HepG2 (cell line): Measurements from ENCODE around the gene CCL7.

Source experiments
- CBX1 ChIP-seq: IDR thresholded peaks from one replicate; pipeline ENCODE4 v1.6.1; 2016; ENCODE audit warnings: antibody characterized with exemption, low read depth
- HCFC1 ChIP-seq: fragments of 150-350 bp; IDR thresholded peaks from 2 replicates; pipeline ENCODE4 v1.6.1; 2014; ENCODE audit warnings: low read depth, low read length
- MXI1 ChIP-seq: IDR thresholded peaks from 3 replicates; pipeline ENCODE4 v1.6.1; 2012; ENCODE audit warnings: low read depth, low read length, inconsistent platforms, borderline replicate concordance
- ZNF263 ChIP-seq: sonication (generic); formaldehyde crosslinking; IDR thresholded peaks from 2 replicates; pipeline ENCODE4 v1.4.0; 2020; ENCODE audit warnings: missing genetic modification reagents
- TF ChIP-seq, protein P1 (sequence below): sonication (generic); formaldehyde crosslinking; IDR thresholded peaks from 2 replicates; pipeline ENCODE4 v1.4.0; 2020; ENCODE audit warnings: mild to moderate bottlenecking, missing genetic modification reagents
- TF ChIP-seq, protein P2 (sequence below): sonication (generic); formaldehyde crosslinking; IDR thresholded peaks from 2 replicates; pipeline ENCODE4 v1.5.0; 2020; ENCODE audit warnings: mild to moderate bottlenecking, missing genetic modification reagents, moderate library complexity

DNA sequence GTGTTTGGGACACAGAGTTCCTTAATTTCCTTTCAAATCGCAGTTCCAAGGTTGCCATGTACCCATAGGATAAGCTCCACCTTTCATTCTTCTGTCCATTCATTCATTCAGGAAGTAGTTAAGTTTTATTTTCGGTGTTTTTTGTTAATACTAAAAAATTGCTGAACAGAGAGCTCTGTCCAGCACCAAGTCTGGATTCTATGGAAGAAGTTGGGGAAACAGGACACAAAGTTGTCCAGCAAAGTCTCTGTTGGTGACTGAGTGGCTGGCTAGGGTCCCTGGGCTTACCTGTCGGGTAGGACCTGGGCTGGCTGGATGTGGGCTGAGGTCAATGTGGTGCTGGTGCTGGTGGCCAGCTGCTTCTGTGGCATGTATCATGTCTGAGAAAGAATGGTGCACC lies 32.6 kb upstream of the CCL7 start:
- TF ChIP-seq ZNF263 (CRISPR knock-in tag) (no peak), HCFC1 (no peak), CBX1 (no peak), MXI1 (no peak)
- TF ChIP-seq, protein P1, sequence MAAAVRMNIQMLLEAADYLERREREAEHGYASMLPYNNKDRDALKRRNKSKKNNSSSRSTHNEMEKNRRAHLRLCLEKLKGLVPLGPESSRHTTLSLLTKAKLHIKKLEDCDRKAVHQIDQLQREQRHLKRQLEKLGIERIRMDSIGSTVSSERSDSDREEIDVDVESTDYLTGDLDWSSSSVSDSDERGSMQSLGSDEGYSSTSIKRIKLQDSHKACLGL (CRISPR knock-in tag) = no peak
- TF ChIP-seq, protein P2, sequence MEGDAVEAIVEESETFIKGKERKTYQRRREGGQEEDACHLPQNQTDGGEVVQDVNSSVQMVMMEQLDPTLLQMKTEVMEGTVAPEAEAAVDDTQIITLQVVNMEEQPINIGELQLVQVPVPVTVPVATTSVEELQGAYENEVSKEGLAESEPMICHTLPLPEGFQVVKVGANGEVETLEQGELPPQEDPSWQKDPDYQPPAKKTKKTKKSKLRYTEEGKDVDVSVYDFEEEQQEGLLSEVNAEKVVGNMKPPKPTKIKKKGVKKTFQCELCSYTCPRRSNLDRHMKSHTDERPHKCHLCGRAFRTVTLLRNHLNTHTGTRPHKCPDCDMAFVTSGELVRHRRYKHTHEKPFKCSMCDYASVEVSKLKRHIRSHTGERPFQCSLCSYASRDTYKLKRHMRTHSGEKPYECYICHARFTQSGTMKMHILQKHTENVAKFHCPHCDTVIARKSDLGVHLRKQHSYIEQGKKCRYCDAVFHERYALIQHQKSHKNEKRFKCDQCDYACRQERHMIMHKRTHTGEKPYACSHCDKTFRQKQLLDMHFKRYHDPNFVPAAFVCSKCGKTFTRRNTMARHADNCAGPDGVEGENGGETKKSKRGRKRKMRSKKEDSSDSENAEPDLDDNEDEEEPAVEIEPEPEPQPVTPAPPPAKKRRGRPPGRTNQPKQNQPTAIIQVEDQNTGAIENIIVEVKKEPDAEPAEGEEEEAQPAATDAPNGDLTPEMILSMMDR (CRISPR knock-in tag) = no peak
